ENCODE results near the gene TCF7L2.

Gene TCF7L2

DNA sequence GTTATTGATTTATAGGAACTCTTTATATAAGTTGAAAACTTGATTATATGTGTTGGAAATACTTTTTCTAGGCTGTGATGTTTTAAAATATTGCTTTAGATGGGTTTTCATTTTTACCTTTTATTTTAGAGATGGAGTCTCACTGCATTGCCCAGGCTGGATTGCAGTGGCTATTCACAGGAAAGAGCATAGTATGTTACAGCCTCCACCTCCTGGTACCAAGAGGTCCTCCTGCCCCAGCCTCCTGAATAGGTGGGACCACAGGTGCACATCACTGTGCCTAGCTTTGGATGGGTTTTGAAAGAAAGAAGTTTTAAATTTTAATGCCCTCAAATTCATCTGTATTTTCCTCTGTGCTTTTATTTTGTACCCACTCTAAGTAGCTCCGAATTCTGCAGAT, 105.4 kb downstream of the TCF7L2 start:
- TF ChIP-seq, protein P1, sequence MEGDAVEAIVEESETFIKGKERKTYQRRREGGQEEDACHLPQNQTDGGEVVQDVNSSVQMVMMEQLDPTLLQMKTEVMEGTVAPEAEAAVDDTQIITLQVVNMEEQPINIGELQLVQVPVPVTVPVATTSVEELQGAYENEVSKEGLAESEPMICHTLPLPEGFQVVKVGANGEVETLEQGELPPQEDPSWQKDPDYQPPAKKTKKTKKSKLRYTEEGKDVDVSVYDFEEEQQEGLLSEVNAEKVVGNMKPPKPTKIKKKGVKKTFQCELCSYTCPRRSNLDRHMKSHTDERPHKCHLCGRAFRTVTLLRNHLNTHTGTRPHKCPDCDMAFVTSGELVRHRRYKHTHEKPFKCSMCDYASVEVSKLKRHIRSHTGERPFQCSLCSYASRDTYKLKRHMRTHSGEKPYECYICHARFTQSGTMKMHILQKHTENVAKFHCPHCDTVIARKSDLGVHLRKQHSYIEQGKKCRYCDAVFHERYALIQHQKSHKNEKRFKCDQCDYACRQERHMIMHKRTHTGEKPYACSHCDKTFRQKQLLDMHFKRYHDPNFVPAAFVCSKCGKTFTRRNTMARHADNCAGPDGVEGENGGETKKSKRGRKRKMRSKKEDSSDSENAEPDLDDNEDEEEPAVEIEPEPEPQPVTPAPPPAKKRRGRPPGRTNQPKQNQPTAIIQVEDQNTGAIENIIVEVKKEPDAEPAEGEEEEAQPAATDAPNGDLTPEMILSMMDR (IDR thresholded peaks at IDR 0.05): no peak

DNA sequence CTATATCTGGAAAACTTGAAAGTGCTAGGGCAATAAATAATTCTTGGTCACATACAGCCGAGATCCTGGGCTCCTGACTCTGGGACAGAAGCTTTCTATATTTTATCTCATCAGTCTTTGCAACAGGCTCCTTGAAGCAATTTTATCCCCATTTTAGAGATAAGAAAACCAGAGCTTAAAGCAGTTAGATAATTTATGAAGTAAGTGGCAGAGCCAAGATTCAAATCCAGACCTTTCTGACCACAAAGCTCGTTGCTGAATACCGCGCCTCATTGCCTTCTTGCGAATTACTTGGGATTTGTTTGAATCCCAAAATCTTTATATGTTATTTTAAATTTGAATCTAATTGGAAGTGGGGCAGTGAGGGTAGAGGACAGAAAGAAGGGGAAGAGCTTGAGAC, 106.0 kb downstream of the TCF7L2 start:
- TF ChIP-seq, protein P1 (IDR thresholded peaks at IDR 0.05): no peak

DNA sequence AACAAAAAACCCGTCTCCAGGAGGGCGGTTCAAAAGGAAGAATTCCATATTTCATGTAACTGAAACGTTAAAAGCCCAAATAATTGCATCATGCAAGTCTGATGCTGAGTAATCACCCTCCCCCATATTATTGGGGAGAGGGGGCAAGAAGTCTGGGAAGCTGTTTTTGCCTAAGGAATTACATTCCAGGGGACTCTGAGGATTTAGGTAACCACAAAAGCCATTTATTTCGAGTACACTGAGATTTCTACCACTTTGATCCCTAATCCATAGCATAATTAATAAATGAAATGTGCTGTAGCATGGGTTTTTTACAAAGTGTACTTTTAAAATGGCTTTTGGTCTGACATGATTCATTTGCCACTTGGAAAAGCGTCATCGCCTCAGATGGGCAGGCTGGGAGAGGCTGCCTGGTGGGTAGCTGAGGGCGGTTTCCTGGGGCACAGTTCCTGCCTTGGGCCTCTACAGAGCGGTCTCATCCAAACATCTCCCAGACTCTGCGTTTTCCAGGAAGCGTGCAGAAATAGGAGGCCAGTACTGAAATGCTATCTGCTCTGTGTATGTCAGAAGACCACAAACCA, 106.5 kb downstream of the TCF7L2 start:
- TF ChIP-seq, protein P1 (IDR thresholded peaks at IDR 0.05): no peak

DNA sequence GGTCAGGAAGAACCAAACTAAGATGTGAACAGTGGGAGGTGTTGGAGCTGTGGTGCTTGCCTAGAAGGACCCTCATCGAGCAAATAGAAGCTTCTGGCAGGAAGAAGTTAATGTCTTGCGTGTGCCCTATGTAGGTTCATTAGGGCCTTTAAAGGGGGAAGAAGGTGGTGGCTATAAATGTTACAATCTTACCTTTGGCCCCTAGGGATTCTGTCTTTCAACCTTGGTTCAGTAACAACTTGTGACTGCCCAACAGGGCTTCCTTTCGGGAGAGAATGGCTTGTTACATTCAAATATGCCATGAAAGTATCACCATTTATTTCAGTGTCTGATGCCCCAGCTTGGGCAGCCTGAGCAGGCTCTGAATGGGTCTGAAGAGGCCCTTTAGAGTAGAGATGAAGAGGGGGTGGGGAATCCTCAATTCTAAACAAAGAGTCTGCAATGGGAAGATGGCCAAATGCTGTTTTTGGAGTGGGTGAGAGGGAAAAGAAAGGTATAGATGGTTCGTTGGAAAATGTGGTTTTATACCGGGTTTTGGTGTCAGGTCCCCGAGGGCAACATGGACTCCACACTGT, 108.0 kb downstream of the TCF7L2 start:
- TF ChIP-seq, protein P1 (IDR thresholded peaks at IDR 0.05): no peak

DNA sequence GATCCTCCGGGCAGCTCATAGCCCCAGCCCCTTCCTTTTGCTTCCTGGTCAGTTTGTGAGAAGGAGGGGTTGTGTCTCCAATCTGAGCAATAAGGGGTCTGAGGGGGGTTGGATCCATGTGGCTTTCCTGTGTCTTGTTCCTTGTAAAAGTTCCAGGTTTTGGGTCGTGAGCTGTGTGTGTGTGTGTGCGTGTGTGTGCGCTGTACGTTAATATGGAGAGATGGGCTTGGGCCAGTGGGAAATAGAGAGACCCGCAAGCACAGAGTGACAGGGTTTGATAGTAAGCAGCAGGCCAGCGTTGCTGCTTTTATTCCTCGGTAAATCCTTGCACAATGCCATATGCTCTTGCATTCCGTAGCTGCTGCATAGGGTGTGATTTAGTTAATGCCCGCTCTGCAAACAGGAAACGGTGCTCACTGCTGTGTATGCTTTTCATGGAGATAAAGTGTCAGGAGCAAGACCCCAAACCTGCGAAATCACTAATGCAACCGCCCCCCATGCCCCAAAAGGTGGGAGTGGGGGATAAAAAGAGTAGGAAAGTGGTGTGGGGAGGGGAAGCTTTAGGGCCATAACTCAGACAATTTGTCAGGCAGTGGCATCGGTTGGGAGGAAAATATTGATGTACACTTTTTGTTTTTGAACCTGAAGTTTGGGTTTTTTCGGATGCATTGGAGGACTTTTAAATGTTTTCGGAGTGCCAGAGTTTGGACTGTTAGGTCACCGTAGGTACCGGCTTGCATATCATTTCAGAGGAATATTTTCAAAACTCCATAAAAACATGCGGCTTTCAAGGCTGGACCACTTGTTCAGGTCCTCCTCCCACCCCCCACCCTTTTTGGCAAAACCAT, 108.7 kb downstream of the TCF7L2 start:
- TF ChIP-seq, protein P1 (IDR thresholded peaks at IDR 0.05): no peak

DNA sequence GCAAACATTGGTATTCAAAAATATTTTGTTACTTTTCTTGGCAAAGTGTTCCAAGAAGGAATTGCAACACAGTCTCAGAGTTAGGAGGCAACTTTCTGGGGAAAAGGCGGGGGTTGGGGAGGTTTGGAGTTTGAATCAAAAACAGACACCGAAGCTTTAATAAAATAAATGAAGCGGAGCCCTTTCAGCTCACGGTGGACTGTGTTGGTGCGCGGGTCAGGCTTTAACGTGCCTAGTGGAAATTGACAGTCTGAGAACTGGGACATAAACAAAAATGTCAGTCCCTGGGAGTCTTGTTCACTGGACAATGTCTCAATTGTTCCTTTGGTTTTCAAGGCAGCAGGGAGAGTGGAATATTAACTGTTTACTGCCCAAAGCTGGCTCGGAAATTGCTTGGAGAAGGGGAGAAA, 109.3 kb downstream of the TCF7L2 start:
- TF ChIP-seq, protein P1 (IDR thresholded peaks at IDR 0.05): no peak

DNA sequence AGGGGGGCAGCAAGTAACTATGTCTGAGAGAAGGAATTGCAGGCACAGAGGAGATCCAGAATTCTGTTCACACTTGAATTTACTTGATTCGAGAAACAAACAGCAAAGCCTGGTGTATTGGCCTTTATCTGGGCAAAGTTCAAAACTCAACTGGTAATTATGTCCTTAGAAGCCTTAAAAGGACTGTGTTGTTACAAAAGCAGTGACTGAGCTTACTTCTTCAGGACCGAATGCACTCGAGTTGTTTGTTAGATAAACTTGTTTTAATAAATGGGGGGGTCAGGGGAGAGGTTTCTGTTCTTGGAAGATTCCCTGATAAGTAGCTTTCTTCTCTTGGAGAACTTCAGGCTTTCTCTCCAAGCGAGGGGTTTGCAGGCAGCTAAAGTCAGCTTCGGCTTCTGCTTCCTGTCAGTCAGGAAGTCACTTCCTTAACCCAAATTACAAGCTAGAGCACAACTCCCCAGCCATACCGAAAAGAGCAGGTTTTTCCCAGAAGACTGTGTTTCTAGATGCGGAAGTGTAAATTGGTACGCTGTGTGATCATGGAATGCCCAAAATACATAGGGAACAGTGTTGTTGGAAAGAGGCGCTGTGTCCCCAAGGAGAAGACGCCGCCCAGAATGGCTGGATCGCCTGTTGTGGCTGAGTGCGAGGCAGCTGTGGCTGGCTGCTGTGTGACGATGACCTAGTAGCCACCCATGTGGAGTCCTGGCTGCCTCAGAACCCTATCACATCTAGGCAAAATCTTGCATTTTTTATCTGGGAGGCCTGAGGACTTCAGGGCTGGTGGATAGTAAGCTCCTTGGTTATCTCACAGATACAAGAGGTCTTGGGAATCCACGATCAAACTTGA, 110.4 kb downstream of the TCF7L2 start:
- TF ChIP-seq, protein P1 (IDR thresholded peaks at IDR 0.05): no peak

Data from LNCAP (cell line).